GM21737 (cell line): Measurements from ENCODE around the gene TMPRSS9.

Experiments
- ATAC-seq: cut with Tn5 transposase; IDR thresholded peaks from one replicate; pipeline ENCODE4 v1.9.1; 2021; ENCODE audit warnings: mild to moderate bottlenecking, moderate library complexity; ENCODE audit not compliant: unreplicated experiment

TMPRSS9 gene

GRCh38 chr19:2431318-2432055 lies 71.4 kb downstream of the TMPRSS9 start:
- no peak for ATAC-seq

GRCh38 chr19:2432131-2432848 lies 72.2 kb downstream of the TMPRSS9 start:
- ATAC-seq = no peak

- no peak for ATAC-seq
Measured at GRCh38 chr19:2433854-2434253, 73.8 kb downstream of the TMPRSS9 start.

GRCh38 chr19:2434267-2434666 lies 74.2 kb downstream of the TMPRSS9 start:
- ATAC-seq = no peak

- no peak for ATAC-seq
Measured at GRCh38 chr19:2434721-2435265, 74.7 kb downstream of the TMPRSS9 start.

- no peak for ATAC-seq
Measured at GRCh38 chr19:2436384-2436783, 76.3 kb downstream of the TMPRSS9 start.

GRCh38 chr19:2436926-2437325 lies 76.9 kb downstream of the TMPRSS9 start:
- ATAC-seq = no peak

GRCh38 chr19:2438178-2438577 lies 78.1 kb downstream of the TMPRSS9 start:
- no peak for ATAC-seq

GRCh38 chr19:2440515-2440914 lies 80.5 kb downstream of the TMPRSS9 start:
- ATAC-seq = no peak

- ATAC-seq = no peak
Measured at GRCh38 chr19:2441096-2441752, 81.2 kb downstream of the TMPRSS9 start.

- no peak for ATAC-seq
Measured at GRCh38 chr19:2443116-2443784, 83.2 kb downstream of the TMPRSS9 start.

- ATAC-seq = no peak
Measured at GRCh38 chr19:2443785-2444182, 83.7 kb downstream of the TMPRSS9 start.

GRCh38 chr19:2444251-2445002 lies 84.4 kb downstream of the TMPRSS9 start:
- no peak for ATAC-seq

- no peak for ATAC-seq
Measured at GRCh38 chr19:2446381-2446780, 86.3 kb downstream of the TMPRSS9 start.

- ATAC-seq = no peak
Measured at GRCh38 chr19:2449019-2449418, 89.0 kb downstream of the TMPRSS9 start.

- no peak for ATAC-seq
Measured at GRCh38 chr19:2451138-2451537, 91.1 kb downstream of the TMPRSS9 start.

- ATAC-seq = no peak
Measured at GRCh38 chr19:2451741-2452140, 91.7 kb downstream of the TMPRSS9 start.

- ATAC-seq = no peak
Measured at GRCh38 chr19:2453431-2454025, 93.5 kb downstream of the TMPRSS9 start.

- ATAC-seq = no peak
Measured at GRCh38 chr19:2454199-2454961, 94.3 kb downstream of the TMPRSS9 start.
